NT2/D1 (cell line): ENCODE measurements around the gene PSMA6.
A peak's percentile ranks its signal among the peaks of the same experiment; 100 is the strongest.
"Not testable (repeated sequence)": the region's sequence is repeated elsewhere in the genome, so short reads cannot be mapped to it uniquely, and the experiment has no call there.

ENCODE experiments used
- DNase-seq: peaks from one replicate; pipeline ENCODE4 v3.0.0-alpha.2; 2011; ENCODE audit warnings: low read depth, low spot score
- H3K27me3 ChIP-seq: 2 replicates; pipeline ENCODE4 v1.6.0; 2011; ENCODE audit warnings: mild to moderate bottlenecking; ENCODE audit not compliant: insufficient read length, insufficient read depth
- H3K36me3 ChIP-seq: 2 replicates; pipeline ENCODE4 v1.6.1; 2011; ENCODE audit warnings: mild to moderate bottlenecking, low read length, mixed read lengths; ENCODE audit not compliant: insufficient read depth, insufficient read length
- H3K4me1 ChIP-seq: 2 replicates; pipeline ENCODE4 v1.5.1; 2011; ENCODE audit not compliant: insufficient read depth, insufficient read length
- H3K4me3 ChIP-seq: 2 replicates; pipeline ENCODE4 v1.5.1; 2011; ENCODE audit warnings: low read depth; ENCODE audit not compliant: insufficient read length
- H3K9ac ChIP-seq: 2 replicates; pipeline ENCODE4 v1.6.0; 2011; ENCODE audit warnings: low read depth; ENCODE audit not compliant: insufficient read length
- H3K9me3 ChIP-seq: 2 replicates; pipeline ENCODE4 v1.5.1; 2011; ENCODE audit warnings: mild to moderate bottlenecking, low read length; ENCODE audit not compliant: insufficient read depth
- SUZ12 ChIP-seq: IDR thresholded peaks from 2 replicates; pipeline ENCODE4 v1.6.1; 2011; ENCODE audit not compliant: insufficient read length, insufficient read depth; ENCODE audit errors: extremely low read depth
- YY1 ChIP-seq: IDR thresholded peaks from 2 replicates; pipeline ENCODE4 v1.6.1; 2011; ENCODE audit not compliant: insufficient read length, insufficient read depth
- ZNF274 ChIP-seq: IDR thresholded peaks from 2 replicates; pipeline ENCODE4 v1.6.1; 2011; ENCODE audit warnings: mild to moderate bottlenecking, low read depth, low read length

Gene PSMA6

GRCh38 chr14:35326375-35326774, 34.2 kb downstream of the PSMA6 start:
- Histone ChIP-seq H3K9me3 (no peaks in the 10 kb centered on the region), H3K4me1 (peaks cover under 1% of the 10 kb centered on the region), H3K27me3 (no peaks in the 10 kb centered on the region), H3K36me3 (no peaks in the 10 kb centered on the region), H3K4me3 (no peak overlapping the region), H3K9ac (no peak overlapping the region)
- TF ChIP-seq SUZ12 (no peak), ZNF274 (no peak), YY1 (no peak)
- no peak for DNase-seq

- no peak overlapping the region for H3K4me3 ChIP-seq
- TF ChIP-seq SUZ12 = no peak
- TF ChIP-seq ZNF274 = no peak
- TF ChIP-seq YY1 = no peak
- H3K27me3 ChIP-seq = no peaks in the 10 kb centered on the region
- H3K9me3 ChIP-seq = no peaks in the 10 kb centered on the region
- H3K4me1 ChIP-seq = peaks cover 26% of the 10 kb centered on the region
- H3K36me3 ChIP-seq = no peaks in the 10 kb centered on the region
- peak overlapping the region; percentile 17 for H3K9ac ChIP-seq
- DNase-seq = no peak
Observed at GRCh38 chr14:35331605-35332516, 39.7 kb downstream of the PSMA6 start.

DNA sequence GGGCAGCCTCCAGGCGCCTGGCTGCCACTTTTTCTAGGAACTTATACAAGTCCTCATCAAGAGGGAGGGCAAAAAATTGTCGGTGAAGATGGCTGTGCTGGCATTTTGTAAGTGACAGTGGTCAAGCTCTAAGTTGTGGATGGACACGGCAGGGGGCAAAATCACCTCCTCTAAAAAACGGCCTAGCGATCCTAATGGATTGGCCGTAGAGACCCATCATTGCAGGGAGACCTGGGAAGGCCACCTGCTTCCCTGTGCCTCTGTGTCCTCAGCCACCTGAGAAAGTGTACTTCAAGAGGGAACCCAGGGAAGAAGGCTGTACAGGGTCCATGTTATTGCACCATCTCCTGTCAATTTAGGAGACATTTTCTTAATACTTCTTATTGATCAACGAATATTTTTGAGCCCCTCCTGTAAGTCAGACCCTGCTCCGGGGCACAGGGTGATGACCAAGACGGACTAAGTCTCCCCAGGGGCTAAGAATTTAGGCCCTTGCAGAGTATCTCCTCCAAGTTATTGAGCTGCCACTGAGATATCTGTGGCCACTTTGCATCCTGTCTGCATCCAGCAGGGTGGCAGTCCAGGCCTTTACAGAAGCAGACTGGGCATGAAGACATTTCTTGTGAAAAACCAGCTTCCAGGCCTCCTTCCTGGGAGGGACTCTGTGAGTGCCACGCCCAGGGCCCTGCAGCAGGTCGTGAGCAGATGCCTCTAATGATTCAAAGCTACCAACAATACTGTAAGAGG, 40.5 kb downstream of the PSMA6 start:
- Histone ChIP-seq H3K9ac (no peak overlapping the region), H3K4me3 (no peak overlapping the region), H3K36me3 (no peaks in the 10 kb centered on the region), H3K4me1 (peaks cover 29% of the 10 kb centered on the region), H3K9me3 (no peaks in the 10 kb centered on the region), H3K27me3 (no peaks in the 10 kb centered on the region)
- no peak for DNase-seq
- no peak for TF ChIP-seq YY1
- TF ChIP-seq ZNF274 = no peak
- no peak for TF ChIP-seq SUZ12

GRCh38 chr14:35333264-35333730, 41.1 kb downstream of the PSMA6 start:
- Histone ChIP-seq H3K9me3 (no peaks in the 10 kb centered on the region), H3K36me3 (no peaks in the 10 kb centered on the region), H3K27me3 (no peaks in the 10 kb centered on the region), H3K4me1 (peaks cover 29% of the 10 kb centered on the region), H3K9ac (no peak overlapping the region), H3K4me3 (no peak overlapping the region)
- no peak for DNase-seq
- TF ChIP-seq YY1 = no peak
- no peak for TF ChIP-seq ZNF274
- TF ChIP-seq SUZ12 = no peak

GRCh38 chr14:35333797-35334743, 41.9 kb downstream of the PSMA6 start:
- no peaks in the 10 kb centered on the region for H3K27me3 ChIP-seq
- no peak overlapping the region for H3K4me3 ChIP-seq
- H3K9me3 ChIP-seq = no peaks in the 10 kb centered on the region
- TF ChIP-seq ZNF274 (no peak), SUZ12 (no peak), YY1 (no peak)
- H3K9ac ChIP-seq = peak overlapping the region; percentile 32
- no peak for DNase-seq
- no peaks in the 10 kb centered on the region for H3K36me3 ChIP-seq
- peaks cover 29% of the 10 kb centered on the region for H3K4me1 ChIP-seq

DNA sequence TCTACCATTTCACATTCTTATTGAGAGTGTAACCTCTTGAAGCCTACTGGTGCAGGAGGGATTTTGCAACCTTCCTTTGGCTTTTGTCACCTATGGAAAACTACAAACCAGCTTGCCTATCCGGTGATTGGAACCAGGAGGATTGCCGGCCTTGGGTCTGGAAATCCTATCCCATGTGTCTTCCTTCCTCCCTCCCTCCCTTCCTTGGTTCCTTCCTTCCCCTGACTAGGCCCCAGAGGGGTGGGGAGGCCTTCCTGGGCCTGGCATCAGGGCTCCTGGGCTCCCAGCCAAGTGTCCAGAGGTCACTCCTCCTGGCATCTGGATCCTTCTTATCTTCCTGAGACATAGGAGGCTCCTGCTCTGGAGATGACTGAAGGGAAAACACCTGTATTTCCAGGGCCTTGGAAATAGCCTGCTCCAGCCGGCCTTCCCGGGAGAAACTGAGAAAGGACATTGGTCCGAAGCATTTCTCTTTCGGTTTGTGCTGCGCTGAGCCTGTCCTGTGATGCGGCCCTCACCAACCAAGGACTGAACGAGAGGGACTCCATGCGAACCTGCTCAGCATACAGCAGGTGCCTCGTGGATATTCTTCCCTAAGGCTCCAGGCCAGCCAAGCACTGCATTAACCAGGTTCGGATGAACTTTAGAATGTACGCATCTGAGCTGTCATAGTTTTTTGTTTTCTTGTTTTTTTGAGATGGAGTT, 43.4 kb downstream of the PSMA6 start:
- Histone ChIP-seq H3K4me1 (peaks cover 29% of the 10 kb centered on the region), H3K36me3 (no peaks in the 10 kb centered on the region), H3K9ac (peak overlapping the region; percentile 32), H3K27me3 (no peaks in the 10 kb centered on the region), H3K9me3 (no peaks in the 10 kb centered on the region), H3K4me3 (no peak overlapping the region)
- DNase-seq = no peak
- TF ChIP-seq SUZ12 (no peak), ZNF274 (no peak), YY1 (no peak)

DNA sequence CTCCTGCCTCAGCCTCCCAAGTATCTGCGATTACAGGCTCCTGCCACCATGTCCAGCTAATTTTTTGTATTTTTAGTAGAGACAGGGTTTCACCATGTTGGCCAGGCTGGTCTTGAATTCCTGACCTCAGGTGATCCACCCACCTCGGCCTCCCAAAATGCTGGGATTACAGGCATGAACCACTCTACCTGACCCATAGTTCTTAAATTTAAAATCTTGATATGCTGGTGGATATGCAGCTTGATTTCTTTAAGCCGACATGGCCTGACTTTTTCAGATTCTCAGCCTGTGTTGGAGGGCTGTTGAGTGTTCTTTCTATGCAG, 44.0 kb downstream of the PSMA6 start:
- not testable (repeated sequence) for H3K27me3 ChIP-seq, DNase-seq, H3K36me3 ChIP-seq, H3K4me3 ChIP-seq, H3K9me3 ChIP-seq
- Histone ChIP-seq H3K4me1 (peaks cover 32% of the 10 kb centered on the region), H3K9ac (peak overlapping the region; percentile 70)
